Measurements from ENCODE around the gene GPRASP1.
A peak's percentile ranks its signal among the peaks of the same experiment; 100 is the strongest.
"Not testable (repeated sequence)": the region's sequence is repeated elsewhere in the genome, so short reads cannot be mapped to it uniquely, and the experiment has no call there.

GPRASP1 gene, protein sequence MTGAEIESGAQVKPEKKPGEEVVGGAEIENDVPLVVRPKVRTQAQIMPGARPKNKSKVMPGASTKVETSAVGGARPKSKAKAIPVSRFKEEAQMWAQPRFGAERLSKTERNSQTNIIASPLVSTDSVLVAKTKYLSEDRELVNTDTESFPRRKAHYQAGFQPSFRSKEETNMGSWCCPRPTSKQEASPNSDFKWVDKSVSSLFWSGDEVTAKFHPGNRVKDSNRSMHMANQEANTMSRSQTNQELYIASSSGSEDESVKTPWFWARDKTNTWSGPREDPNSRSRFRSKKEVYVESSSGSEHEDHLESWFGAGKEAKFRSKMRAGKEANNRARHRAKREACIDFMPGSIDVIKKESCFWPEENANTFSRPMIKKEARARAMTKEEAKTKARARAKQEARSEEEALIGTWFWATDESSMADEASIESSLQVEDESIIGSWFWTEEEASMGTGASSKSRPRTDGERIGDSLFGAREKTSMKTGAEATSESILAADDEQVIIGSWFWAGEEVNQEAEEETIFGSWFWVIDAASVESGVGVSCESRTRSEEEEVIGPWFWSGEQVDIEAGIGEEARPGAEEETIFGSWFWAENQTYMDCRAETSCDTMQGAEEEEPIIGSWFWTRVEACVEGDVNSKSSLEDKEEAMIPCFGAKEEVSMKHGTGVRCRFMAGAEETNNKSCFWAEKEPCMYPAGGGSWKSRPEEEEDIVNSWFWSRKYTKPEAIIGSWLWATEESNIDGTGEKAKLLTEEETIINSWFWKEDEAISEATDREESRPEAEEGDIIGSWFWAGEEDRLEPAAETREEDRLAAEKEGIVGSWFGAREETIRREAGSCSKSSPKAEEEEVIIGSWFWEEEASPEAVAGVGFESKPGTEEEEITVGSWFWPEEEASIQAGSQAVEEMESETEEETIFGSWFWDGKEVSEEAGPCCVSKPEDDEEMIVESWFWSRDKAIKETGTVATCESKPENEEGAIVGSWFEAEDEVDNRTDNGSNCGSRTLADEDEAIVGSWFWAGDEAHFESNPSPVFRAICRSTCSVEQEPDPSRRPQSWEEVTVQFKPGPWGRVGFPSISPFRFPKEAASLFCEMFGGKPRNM (N-terminal part only)

DNA sequence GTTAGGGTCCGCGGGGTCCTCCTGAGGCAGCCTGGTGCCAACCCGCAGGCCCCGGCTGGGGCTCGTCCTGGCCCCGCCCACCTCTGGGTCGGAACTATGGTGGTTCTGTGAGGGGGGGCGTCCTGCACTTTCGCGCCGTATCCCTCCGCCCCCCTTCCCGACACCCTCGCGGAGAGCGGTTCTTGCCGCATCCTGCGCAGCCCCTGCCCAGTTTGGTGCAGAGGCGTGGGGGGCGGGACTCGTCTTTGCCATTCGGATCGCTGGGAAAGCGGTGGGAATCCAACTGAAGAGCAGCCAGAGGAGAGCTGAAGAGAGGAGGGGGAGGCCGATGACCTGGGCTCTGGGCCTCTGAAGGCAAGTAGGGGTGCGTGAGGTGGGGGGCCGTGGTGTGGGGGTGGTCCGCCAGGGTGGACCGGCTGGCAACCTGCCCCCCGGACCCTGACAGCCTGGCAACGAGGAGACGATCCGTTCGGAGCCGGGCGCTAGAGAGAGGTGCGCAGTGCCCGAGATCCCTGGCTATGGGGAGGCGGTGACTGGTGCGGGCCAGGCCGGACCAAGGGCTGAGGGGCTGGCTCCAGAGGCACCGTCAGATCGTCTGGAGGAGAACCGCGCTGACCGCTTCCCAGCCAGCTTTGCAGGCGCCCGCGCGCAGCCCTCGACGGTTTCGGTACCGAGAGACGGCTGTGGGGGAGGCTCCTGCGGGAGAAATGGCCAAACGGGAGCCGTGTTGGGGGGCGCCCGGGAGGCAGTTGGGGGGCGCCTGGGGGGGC lies at the start of gene GPRASP1:
GPRASP1 (plus strand) TSS at position 242 of the 770 bp plus-strand sequence. CDS start 2,431 bp downstream, outside the sequence.
- DNase-seq, result no peak

DNA sequence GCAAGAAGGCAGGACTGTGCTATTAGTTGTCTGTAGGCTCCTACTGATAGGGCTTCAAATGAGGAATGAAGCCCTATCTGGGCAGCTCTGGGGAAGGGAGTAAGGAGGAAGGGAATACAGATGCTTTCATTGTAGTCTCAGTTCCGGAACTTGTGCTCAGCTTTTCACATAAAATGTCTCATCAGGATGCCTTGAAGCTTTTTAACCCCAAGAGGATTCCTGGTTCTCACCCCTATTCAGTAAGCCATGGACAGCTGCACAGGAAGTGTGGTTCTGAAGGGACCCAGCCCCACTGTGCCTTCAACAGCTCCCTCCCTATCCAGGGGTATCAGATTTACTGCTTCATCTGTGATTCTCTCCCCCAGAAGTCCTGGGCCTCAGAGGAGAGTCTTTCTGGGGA lies 47.0 kb upstream of the GPRASP1 start:
- DNase-seq, result no peak

DNA sequence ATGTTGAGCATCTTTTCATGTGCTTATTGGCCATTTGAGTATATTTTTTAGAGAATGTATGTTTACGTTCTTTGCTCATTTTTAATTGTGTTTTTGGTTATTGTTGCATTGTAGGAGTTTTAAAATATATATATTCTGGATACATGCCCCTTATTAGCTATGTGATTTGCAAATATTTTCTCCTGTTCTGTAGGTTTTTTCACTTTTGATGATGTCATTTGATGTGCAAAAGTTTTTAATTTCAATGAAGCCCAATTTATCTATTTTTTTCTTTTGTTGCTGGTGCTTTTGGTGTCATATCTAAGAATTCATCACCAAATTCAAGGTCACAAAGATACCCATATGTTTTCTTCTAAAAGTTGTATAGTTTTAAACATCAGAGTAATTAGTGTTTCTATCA lies 45.2 kb upstream of the GPRASP1 start:
- DNase-seq, result no peak

DNA sequence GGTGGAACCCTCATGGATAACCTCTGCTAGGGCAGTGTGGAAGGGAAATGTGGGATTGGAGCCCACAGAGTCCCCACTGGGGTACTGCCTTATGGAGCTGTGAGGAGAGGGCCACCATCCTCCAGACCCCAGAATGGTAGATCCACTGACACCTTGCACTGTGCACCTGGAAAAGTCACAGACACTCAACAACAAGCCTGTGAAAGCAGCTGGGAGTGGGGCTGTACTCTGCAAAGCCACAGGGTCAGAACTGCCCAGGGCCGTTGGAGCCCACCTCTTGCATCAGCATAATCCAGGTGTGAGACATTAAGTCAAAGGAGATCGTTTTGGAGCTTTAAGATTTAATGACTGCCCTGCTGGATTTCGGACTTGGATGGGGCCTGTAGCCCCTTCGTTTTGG lies 40.4 kb upstream of the GPRASP1 start:
- DNase-seq, result no peak

DNA sequence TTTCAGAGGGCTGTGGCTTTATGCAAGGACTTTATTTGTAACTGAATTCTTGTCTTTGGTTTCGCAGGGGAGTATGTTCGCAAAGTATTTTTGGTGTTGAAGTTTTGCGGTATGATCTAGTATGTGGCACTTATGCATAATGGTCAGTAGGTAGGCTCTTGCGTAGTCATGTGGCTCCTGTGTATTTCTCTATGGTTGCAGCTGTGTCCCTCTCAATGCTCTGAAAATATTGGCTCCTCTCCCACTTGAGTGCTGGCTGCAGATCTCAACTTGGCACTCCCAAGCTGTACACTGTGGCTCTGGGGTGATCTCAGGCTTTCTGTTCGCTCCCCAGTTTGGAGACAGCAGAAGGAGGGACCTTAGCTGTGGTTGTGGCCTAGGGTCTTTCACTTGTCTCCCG lies 27.2 kb upstream of the GPRASP1 start:
- no peak for DNase-seq

DNA sequence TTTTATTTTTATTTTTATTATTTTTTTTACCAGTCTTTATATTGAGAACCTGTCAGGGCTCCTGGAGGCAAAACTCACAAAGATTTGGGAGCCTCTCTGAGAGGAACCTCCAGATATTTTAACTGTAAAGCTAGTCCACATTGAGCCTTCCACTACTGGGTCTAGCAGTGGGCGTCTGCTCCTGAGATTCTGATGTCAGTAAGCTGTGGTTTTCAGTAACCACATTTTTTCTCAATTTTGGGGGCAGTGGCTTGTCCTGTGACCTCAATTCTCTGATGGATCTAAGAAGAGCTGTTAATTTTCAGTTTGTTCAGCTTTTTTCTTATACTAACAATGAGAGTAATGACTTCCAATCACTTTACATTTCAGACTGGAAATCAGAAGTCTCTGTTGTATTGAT lies 23.6 kb upstream of the GPRASP1 start:
- DNase-seq, result no peak

DNA sequence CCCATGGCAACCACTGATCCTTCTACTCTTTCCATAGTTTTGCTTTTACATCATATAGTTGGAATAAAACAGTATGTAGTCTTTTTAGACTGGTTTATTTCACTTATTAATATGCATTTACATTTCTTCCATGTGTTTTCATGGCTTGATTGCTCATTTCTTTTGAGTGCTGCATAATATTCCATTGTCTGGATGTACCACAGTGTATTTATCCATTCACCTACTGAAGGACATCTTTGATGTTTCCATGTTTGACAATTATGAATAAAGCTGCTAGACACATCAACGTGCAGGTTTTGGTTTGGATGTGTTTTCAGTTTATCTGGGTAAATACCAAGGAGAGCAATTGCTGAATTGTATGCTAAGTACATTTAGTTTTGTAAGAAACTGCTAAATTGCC lies 13.7 kb upstream of the GPRASP1 start:
- DNase-seq, result no peak

DNA sequence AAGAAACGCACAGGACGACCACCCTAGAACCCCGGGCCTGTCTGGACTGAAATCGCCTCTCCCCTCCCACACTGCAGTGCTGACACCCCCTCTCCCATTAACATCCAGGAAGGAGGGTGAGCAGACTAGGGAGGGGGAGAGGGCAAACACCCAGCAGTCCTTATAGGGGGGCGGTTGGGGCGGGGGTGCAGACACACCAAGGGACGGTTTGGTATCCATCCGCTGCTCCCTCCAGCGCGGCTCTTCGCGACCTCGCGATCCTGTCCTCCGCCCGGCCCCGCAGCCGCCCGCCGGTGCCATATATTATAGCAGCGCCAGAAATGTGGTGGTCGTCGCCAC lies 411 bp upstream of the GPRASP1 start:
- no peak for DNase-seq

DNA sequence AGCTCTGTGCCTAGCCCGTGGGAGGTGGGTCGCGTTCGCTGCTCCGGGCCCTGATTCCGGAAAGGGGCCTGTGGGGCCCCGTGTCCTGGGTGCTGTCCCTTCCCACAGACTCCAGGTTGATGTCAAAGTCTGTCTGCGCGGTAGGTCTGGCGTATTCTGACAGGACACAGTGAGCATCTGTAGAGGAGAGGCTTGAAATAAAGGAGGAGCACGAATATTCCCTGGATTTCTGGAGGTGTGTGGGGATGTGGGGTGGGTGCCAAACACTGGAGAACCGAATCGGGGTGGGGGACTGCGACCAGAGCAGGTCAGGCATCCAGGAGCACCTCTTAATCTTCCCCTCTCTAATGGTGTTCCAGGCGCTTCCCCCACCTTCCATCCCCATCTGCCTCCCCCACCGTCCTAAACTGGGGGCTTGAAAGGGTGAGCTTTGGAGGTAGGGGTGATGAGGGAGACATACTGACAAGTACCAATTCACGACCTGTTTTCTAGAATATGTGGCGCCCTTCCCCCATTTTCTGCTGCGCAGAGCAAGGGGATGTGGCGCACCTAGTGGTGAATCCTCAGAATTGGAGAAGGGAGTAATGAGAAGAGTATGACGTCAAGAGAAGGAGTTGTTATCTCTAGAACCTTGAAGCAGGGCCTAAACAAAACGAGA lies 877 bp downstream of the GPRASP1 start:
- DNase-seq, result no peak

DNA sequence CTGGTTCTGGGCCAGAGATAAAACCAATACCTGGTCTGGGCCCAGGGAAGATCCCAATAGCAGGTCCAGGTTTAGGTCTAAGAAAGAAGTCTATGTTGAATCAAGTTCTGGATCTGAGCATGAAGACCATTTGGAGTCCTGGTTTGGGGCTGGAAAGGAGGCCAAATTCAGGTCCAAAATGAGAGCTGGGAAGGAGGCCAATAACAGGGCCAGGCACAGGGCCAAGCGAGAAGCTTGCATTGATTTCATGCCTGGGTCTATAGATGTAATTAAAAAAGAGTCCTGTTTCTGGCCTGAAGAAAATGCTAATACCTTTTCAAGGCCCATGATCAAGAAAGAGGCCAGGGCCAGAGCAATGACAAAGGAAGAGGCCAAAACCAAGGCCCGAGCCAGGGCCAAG lies 3.4 kb downstream of the GPRASP1 start:
- no peak for DNase-seq

DNA sequence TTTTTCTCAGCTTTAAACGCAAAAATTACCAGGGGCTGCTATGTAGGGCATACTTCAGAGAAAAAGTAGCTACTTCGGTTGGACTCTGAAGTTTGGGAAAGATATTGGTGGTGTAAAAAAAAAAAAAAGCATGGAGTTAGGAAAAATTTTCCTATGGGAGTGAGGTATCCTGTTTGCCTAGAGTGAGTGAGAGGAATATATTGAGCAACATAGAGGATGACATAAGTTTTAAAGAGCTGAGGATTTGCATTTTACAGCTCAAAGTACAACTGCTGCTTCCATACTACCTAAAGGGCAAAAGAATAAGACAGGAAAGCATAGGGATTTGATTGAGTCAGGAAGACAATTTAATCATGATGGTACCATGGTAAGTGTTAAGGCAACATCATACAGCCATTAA lies 7.3 kb downstream of the GPRASP1 start:
- DNase-seq, result no peak

DNA sequence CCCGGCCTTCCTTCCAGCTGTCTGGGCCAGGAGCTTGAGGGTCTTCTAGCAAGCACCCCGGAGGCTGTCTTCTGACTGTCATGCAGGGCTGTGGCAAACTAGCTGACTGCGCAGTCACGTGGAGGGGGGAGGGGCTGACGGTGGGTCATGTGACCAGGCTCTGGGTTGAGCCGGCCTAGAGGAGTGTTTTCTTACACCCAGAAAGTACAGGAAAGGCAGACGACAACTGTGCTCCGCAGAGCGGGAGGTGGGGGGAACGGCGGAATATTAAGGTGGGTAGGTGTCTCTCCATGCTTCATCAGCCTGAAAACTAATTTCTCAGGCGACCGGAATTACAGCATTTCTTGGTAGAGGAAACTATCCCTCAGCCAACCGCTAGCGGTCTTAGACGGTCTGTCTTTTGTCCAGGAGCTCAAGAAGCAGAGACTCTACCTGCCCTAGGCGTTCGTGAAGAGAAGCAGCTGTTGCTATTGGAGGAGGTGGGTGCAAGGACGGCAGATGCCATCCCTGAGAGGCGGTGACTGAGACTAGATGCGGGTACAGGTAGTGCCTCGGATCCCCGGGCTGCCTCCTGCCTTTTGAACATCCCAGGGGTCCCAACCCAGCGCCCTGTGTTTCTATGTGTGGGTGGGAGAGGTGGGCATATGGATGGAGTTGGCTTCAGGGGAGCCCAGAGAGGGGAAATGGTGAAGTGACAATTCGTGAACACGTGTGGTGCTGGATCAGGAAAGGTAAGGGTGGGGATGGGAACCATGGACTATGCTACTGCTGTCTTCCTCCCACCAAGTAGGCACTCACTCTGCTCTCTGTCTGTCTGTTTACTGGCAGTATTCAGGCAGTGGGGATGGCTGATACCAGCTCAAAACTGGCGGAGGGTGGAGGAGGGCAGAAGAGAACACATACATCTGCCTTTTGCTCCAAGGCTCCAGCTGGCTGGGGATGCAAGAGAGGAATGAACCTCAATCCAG lies 8.8 kb downstream of the GPRASP1 start:
- peak in 1 of 2 donors; percentile 41 for DNase-seq

DNA sequence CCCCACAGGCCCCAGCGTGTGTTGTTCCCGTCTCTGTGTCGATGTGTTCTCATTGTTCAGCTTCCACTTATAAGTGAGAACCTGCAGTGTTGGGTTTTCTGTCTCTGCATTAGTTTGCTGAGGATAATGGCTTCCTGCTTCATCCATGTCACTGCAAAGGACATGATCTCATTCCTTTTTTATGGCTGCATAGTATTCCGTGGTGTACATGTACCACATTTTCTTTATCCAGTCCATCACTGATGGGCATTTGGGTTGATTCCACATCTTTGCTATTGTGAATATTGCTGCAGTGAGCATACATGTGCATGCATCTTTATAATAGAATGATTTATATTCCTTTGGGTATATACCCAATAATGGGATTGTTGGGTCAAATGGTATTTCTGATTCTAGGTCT lies 12.5 kb downstream of the GPRASP1 start:
- DNase-seq, result not testable (repeated sequence)

DNA sequence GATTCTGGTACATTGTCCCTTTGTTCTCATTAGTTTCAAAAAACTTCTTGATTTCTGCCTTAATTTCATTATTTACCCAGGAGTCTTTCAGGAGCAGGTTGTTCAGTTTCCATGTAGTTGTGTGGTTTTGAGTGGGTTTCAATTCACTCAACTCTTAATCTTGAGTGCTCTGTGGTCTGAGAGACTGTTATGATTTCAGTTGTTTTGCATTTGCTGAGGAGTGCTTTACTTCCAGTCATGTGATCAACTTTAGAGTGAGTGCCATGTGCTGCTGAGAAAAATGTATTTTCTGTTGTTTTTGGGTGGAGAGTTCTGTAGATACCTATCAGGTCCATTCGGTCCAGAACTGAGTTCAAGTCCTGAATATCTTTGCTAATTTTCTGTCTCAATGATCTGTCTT lies 15.8 kb downstream of the GPRASP1 start:
- DNase-seq, result not testable (repeated sequence)

DNA sequence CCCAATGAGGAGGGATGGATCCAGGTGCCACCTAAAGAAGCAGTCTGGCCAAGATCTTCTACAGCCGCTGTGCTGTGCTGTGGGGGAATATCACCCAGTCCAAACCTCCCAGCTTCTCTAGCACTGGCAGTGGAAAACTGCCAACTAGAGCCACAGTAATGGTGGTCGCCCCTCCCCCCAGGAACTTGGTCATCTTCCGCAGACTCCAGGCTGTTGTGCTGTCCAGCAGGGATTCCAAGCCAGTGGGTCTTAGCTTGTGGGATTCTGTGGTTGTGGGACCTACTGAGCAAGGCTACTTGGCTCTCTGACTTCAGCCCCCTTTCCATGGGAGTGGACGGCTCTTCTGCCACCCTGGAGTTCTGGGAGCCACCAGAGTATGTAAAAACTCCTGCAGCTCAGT lies 18.2 kb downstream of the GPRASP1 start:
- no peak for DNase-seq

DNA sequence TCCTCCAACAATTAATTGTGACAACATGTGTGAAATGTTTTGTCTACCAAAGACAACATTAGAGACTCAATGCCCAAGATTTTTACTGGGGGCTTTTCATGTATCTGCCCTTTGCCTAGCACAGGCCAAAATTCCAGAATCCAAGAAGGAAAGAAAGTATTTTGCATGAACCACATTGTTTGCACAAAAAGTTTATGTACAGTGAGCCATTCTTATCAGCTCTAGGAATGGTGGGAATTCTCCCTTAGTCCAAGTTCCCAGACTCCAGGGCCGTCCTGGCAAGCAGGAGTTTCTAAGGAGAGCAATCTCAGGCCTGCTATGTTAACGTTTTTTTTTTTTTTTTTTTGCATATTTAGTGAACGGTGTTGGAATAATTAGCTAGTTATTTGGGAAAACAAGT lies 21.6 kb downstream of the GPRASP1 start:
- DNase-seq, result no peak

DNA sequence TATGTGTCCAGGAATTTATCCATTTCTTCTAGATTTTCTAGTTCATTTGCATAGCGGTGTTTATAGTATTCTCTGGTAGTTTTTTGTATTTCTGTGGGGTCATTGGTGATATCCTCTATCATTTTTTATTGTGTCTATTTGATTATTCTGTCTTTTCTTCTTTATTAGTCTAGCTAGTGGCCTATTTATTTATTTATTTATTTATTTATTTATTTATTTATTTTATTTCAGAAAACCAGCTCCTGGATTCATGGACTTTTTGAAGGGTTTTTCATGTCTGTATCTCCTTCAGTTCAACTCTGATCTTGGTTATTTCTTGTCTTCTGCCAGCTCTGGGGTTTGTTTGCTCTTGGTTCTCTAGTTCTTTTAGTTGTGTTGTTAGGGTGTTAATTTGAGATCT lies 26.2 kb downstream of the GPRASP1 start:
- not testable (repeated sequence) for DNase-seq

DNA sequence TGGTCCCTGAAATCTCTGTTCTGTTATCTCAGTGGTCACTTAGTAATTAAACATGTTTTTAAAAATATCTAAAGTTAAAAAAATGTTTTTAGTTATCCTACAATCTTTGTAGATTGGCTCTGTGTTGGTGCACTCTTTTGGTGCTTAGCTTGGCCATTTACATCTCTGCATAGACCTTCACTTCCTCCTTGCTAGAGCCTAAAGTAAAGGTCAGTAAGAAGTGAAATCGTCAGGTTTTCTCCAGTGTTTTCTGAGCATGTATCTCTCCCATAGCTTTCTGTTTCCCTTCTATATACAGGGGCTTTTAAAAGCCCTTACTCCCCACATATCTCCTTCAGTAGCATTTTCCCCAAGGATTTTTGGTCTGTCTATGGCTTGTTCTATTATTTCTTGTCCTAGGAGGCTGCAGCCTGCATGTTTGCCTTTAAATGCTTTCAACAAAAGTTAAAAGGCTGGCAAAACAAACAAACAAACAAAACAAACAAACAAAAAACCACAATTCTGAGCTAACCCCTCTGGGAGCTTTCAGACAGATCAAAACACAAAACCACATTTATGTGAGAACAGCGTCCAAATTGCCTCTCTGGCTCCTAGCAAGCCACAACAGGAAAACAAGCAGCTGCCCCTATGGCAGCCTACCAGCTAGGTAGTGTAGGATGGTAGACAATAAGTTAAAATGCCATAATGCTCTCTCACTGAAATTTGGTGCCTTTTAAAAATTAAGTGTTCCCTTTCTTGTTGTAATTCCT lies 33.7 kb downstream of the GPRASP1 start:
- no peak for DNase-seq

DNA sequence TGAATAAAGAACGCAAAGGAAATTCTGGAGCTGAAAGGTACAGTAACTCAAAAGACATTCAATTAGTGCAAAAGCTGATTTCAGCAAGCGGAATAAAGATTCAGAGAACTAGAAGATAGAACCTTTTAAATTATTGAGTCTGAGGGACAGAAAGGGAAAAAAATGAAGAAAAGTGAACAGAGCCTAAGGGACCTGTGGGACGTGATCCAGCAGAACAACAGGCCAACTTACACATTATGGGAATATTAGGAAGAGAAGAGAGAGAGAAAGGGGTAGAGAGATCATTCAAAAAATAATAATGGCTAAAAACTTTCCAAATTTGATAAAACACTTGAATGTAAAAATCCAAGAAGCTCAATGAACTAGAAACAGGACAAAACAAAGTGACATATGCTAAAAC lies 43.5 kb downstream of the GPRASP1 start:
- DNase-seq, result no peak

DNA sequence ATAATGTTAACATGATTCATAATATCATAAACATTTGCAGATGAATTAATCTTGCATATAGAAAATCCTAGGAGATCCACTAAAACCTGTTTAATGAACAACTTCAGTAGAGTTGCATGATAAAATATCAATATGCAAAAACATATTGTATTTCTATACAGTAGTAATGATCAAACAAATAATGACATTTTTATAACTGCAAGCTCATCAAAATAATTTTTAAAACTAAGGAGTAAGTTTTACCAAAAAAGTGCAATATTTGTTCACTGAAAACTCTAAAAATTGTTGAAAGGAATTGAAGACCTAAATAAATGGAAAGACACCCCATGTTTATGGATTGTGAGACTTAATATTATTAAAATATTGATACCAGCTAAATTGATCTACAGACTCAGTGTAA lies 45.0 kb downstream of the GPRASP1 start:
- DNase-seq, result no peak
